Measurements from ENCODE around the gene STAB1. TPM values are rescaled to one million over a fixed set of nuclear protein-coding genes. Genes with fewer than 3 reads are reported as not detected.
A peak's percentile ranks its signal among the peaks of the same experiment; 100 is the strongest.

Gene STAB1
- polyA plus RNA-seq, 3 donors = 3.8 to 535 (median 15.8) TPM

DNA sequence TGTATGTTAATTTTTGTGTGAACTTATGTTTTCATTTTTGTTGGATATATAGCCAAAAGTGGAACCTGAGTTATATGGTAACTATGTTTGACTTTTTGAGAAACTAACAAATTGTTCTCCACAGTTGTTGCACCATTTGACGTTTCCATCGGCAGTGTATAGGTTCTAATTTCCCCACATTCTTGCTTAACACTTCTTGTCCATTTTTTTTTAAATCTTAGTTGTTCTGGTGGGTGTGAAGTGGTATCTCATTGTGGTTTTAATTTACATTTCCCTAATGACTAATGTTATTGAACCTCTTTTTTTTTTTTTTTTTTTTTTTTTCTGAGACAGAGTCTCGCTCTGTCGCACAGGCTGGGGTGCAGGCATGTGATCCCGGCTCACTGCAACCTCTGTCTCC, 31.7 kb upstream of the STAB1 start:
- no peaks in the 10 kb centered on the region for H3K27me3 ChIP-seq (ENCODE audit: control insufficient read depth in 2 of 2, insufficient read depth in 2 of 2, low read length in 2 of 2)
- H3K79me2 ChIP-seq (ENCODE audit: insufficient read depth, low read length) = peaks cover 64% of the 10 kb centered on the region
- Mint-ChIP-seq H3K27ac (peak overlapping the region; percentile 55 to 90 (median 74)), H3K27me3 (ENCODE audit: low read depth in 3 of 3) (peaks cover 0 to 3% (median 2%) of the 10 kb centered on the region in 3 donors), H3K4me1 (peaks cover 26% of the 10 kb centered on the region), H3K36me3 (peaks cover 37 to 86% of the 10 kb centered on the region in 2 donors), H3K9me3 (no peaks in the 10 kb centered on the region), H3K4me3 (no peak overlapping the region)
- H3K27ac ChIP-seq (ENCODE audit: low read depth in 1 of 2, low read length in 2 of 2) = peak overlapping the region; percentile 17 to 34
- H3K4me2 ChIP-seq (replicated peaks; ENCODE audit: extremely low read depth, low read length, poor library complexity, severe bottlenecking) = peak overlapping the region; percentile 1
- H3K9ac ChIP-seq (ENCODE audit: insufficient read depth, low read length, poor library complexity, severe bottlenecking) = no peak overlapping the region
- H4K20me1 ChIP-seq (ENCODE audit: insufficient read depth, low read length) = peaks cover 22% of the 10 kb centered on the region
- peaks cover 19 to 23% of the 10 kb centered on the region in 2 donors for H3K4me1 ChIP-seq (ENCODE audit: control insufficient read depth in 1 of 2, insufficient read depth in 2 of 2, low read length in 2 of 2)
- H3K4me3 ChIP-seq (replicated peaks in 1 of 3; ENCODE audit: low read depth in 2 of 3, low read length in 3 of 3) = no peak overlapping the region
- intact Hi-C loops (cut with micrococcal nuclease) = no loop called here
- DNase-seq = peak; percentile 32 to 61 (median 58)
- WGBS (ENCODE audit: insufficient coverage) = 34% methylated on average over 3 of the region's 5 CpGs
- TF ChIP-seq, protein P1, sequence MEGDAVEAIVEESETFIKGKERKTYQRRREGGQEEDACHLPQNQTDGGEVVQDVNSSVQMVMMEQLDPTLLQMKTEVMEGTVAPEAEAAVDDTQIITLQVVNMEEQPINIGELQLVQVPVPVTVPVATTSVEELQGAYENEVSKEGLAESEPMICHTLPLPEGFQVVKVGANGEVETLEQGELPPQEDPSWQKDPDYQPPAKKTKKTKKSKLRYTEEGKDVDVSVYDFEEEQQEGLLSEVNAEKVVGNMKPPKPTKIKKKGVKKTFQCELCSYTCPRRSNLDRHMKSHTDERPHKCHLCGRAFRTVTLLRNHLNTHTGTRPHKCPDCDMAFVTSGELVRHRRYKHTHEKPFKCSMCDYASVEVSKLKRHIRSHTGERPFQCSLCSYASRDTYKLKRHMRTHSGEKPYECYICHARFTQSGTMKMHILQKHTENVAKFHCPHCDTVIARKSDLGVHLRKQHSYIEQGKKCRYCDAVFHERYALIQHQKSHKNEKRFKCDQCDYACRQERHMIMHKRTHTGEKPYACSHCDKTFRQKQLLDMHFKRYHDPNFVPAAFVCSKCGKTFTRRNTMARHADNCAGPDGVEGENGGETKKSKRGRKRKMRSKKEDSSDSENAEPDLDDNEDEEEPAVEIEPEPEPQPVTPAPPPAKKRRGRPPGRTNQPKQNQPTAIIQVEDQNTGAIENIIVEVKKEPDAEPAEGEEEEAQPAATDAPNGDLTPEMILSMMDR (IDR thresholded peaks at IDR 0.05) = no peak
- H2AFZ ChIP-seq (ENCODE audit: insufficient read depth, low read depth, low read length, poor library complexity, severe bottlenecking) = no peak overlapping the region
- H3K36me3 ChIP-seq (replicated peaks in 1 of 2; ENCODE audit: control insufficient read depth in 1 of 2, insufficient read depth in 2 of 2, low read length in 2 of 2) = peaks cover 31 to 73% of the 10 kb centered on the region in 2 donors
- no peaks in the 10 kb centered on the region for H3K9me3 ChIP-seq (replicated peaks in 1 of 2; ENCODE audit: control insufficient read depth in 1 of 2, insufficient read depth in 1 of 2, low read length in 2 of 2)

DNA sequence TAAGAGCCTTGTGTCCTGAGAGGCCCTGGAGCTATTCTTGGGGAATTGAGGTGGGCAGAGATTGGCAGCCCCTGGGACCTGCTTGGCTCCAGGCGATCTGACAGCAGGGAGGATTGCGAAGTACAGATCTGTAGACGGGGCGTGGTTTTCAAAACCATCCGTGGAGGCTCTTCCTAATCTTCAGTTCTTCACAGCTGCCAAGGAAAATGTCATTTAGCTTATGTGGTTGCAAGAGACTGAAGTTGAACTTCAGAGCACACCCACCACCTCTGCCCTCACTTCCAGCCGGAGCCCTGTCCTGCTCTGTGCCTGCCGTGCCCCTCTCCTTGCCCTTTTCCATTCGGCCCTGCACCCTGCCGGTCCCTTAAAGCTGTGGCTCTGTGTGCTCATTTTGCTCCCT, 26.8 kb upstream of the STAB1 start:
- 79% methylated on average over 4 of the region's 9 CpGs for WGBS (ENCODE audit: insufficient coverage)
- Histone ChIP-seq H3K9ac (ENCODE audit: insufficient read depth, low read length, poor library complexity, severe bottlenecking) (no peak overlapping the region), H3K4me3 (replicated peaks in 1 of 3; ENCODE audit: low read depth in 2 of 3, low read length in 3 of 3) (no peak overlapping the region), H3K36me3 (replicated peaks in 1 of 2; ENCODE audit: control insufficient read depth in 1 of 2, insufficient read depth in 2 of 2, low read length in 2 of 2) (peaks cover 18 to 71% of the 10 kb centered on the region in 2 donors), H3K9me3 (replicated peaks in 1 of 2; ENCODE audit: control insufficient read depth in 1 of 2, insufficient read depth in 1 of 2, low read length in 2 of 2) (no peaks in the 10 kb centered on the region), H3K4me2 (replicated peaks; ENCODE audit: extremely low read depth, low read length, poor library complexity, severe bottlenecking) (no peak overlapping the region), H3K79me2 (ENCODE audit: insufficient read depth, low read length) (peaks cover 47% of the 10 kb centered on the region), H3K4me1 (ENCODE audit: control insufficient read depth in 1 of 2, insufficient read depth in 2 of 2, low read length in 2 of 2) (peaks cover 29 to 33% of the 10 kb centered on the region in 2 donors), H3K27ac (ENCODE audit: low read depth in 1 of 2, low read length in 2 of 2) (no peak overlapping the region), H2AFZ (ENCODE audit: insufficient read depth, low read depth, low read length, poor library complexity, severe bottlenecking) (no peak overlapping the region), H3K27me3 (ENCODE audit: control insufficient read depth in 2 of 2, insufficient read depth in 2 of 2, low read length in 2 of 2) (no peaks in the 10 kb centered on the region), H4K20me1 (ENCODE audit: insufficient read depth, low read length) (peaks cover 18% of the 10 kb centered on the region)
- no peaks in the 10 kb centered on the region for H3K9me3 Mint-ChIP-seq
- peaks cover 32% of the 10 kb centered on the region for H3K4me1 Mint-ChIP-seq
- no peak overlapping the region for H3K4me3 Mint-ChIP-seq
- H3K27me3 Mint-ChIP-seq (ENCODE audit: low read depth in 3 of 3) = peaks cover 0 to 2% (median 0%) of the 10 kb centered on the region in 3 donors
- peak overlapping the region in 4 of 7 donors; percentile 10 to 78 (median 60) for H3K27ac Mint-ChIP-seq
- peaks cover 30 to 83% of the 10 kb centered on the region in 2 donors for H3K36me3 Mint-ChIP-seq
- intact Hi-C loops (cut with micrococcal nuclease) = no loop called here
- TF ChIP-seq, protein P1 (IDR thresholded peaks at IDR 0.05) = no peak
- no peak for DNase-seq

Measured in CD14-positive monocyte (primary cell).